WTC11 (cell line): ENCODE results near the gene PIGZ. TPM values are rescaled to one million over a fixed set of nuclear protein-coding genes. Genes with fewer than 3 reads are reported as not detected.
A peak's percentile ranks its signal among the peaks of the same experiment; 100 is the strongest.

Experiments
- CBFB ChIP-seq: sonication (generic); formaldehyde crosslinking; IDR thresholded peaks from 2 replicates; pipeline ENCODE4 v1.8.1; 2022; ENCODE audit warnings: mild to moderate bottlenecking, low read depth, missing genetic modification reagents
- ELF4 ChIP-seq: sonication (generic); formaldehyde crosslinking; IDR thresholded peaks from 2 replicates; pipeline ENCODE4 v1.8.1; 2022; ENCODE audit warnings: low read depth, mild to moderate bottlenecking, moderate library complexity, missing genetic modification reagents
- FOXJ3 ChIP-seq: sonication (generic); formaldehyde crosslinking; IDR thresholded peaks from 2 replicates; pipeline ENCODE4 v1.9.0; 2021; ENCODE audit warnings: missing genetic modification reagents, mild to moderate bottlenecking, borderline replicate concordance
- FOXK1 ChIP-seq: sonication (generic); formaldehyde crosslinking; IDR thresholded peaks from 2 replicates; pipeline ENCODE4 v1.8.0; 2022; ENCODE audit warnings: mild to moderate bottlenecking, moderate library complexity, missing genetic modification reagents
- JUN ChIP-seq: sonication (generic); formaldehyde crosslinking; IDR thresholded peaks from 2 replicates; pipeline ENCODE4 v1.8.0; 2023; ENCODE audit warnings: mild to moderate bottlenecking, missing genetic modification reagents
- KAT7 ChIP-seq: sonication (generic); formaldehyde crosslinking; IDR thresholded peaks from 2 replicates; pipeline ENCODE4 v1.8.1; 2023; ENCODE audit warnings: missing genetic modification reagents, mild to moderate bottlenecking, borderline replicate concordance
- MXD4 ChIP-seq: fragments of 250-450 bp; sonication (Bioruptor Pico); IDR thresholded peaks from 2 replicates; pipeline ENCODE4 v1.8.0; 2021; ENCODE audit warnings: mild to moderate bottlenecking, moderate library complexity, borderline replicate concordance
- NR1H2 ChIP-seq: sonication (generic); formaldehyde crosslinking; IDR thresholded peaks from 2 replicates; pipeline ENCODE4 v1.9.0; 2021; ENCODE audit warnings: mild to moderate bottlenecking, moderate library complexity, missing genetic modification reagents
- RELA ChIP-seq: sonication (generic); formaldehyde crosslinking; IDR thresholded peaks from 2 replicates; pipeline ENCODE4 v1.8.1; 2022; ENCODE audit warnings: missing genetic modification reagents, mild to moderate bottlenecking, borderline replicate concordance
- TP53 ChIP-seq: sonication (generic); formaldehyde crosslinking; IDR thresholded peaks from 2 replicates; pipeline ENCODE4 v1.8.1; 2023; ENCODE audit warnings: mild to moderate bottlenecking, missing genetic modification reagents
- ZNF219 ChIP-seq: sonication (generic); formaldehyde crosslinking; IDR thresholded peaks from 2 replicates; pipeline ENCODE4 v1.8.0; 2023; ENCODE audit warnings: missing genetic modification reagents, mild to moderate bottlenecking, borderline replicate concordance
- ZNF396 ChIP-seq: fragments of 250-450 bp; sonication (Bioruptor Pico); IDR thresholded peaks from 2 replicates; pipeline ENCODE4 v1.8.0; 2021; ENCODE audit warnings: mild to moderate bottlenecking, moderate library complexity, borderline replicate concordance
- ZNF671 ChIP-seq: fragments of 250-450 bp; sonication (Bioruptor Pico); IDR thresholded peaks from 2 replicates; pipeline ENCODE4 v1.8.0; 2021; ENCODE audit warnings: mild to moderate bottlenecking
- total RNA-seq: library from RNA; stranded (reverse); gene quantifications from 3 replicates; pipeline ENCODE4 v1.2.3, GENCODE V29; 2021
- TF ChIP-seq, protein P1 (sequence below): sonication (generic); formaldehyde crosslinking; IDR thresholded peaks from 2 replicates; pipeline ENCODE4 v1.8.0; 2022; ENCODE audit warnings: mild to moderate bottlenecking, missing genetic modification reagents
- TF ChIP-seq, protein P2 (sequence below): fragments of 200-600 bp; IDR thresholded peaks from 2 replicates; pipeline ENCODE4 v1.8.0; 2022; ENCODE audit warnings: antibody characterized with exemption
- TF ChIP-seq, protein P3 (sequence below): sonication (generic); formaldehyde crosslinking; IDR thresholded peaks from 2 replicates; pipeline ENCODE4 v1.8.0; 2023; ENCODE audit warnings: missing genetic modification reagents, mild to moderate bottlenecking, borderline replicate concordance
- TF ChIP-seq, protein P4 (sequence below): sonication (generic); formaldehyde crosslinking; IDR thresholded peaks from 2 replicates; pipeline ENCODE4 v1.8.1; 2023; ENCODE audit warnings: mild to moderate bottlenecking, missing genetic modification reagents
- TF ChIP-seq, protein P5 (sequence below): sonication (generic); formaldehyde crosslinking; conservative IDR thresholded peaks from 2 replicates; pipeline ENCODE4 v1.8.1; 2023; ENCODE audit warnings: mild to moderate bottlenecking, low read depth, missing genetic modification reagents, moderate library complexity
- TF ChIP-seq, protein P6 (sequence below): fragments of 250-450 bp; sonication (Bioruptor Pico); IDR thresholded peaks from 2 replicates; pipeline ENCODE4 v1.9.0; 2021; ENCODE audit warnings: mild to moderate bottlenecking
- TF ChIP-seq, protein P7 (sequence below): sonication (generic); formaldehyde crosslinking; IDR thresholded peaks from 2 replicates; pipeline ENCODE4 v1.8.1; 2022; ENCODE audit warnings: low read depth, mild to moderate bottlenecking, moderate library complexity, missing genetic modification reagents, borderline replicate concordance
- TF ChIP-seq, protein P8 (sequence below): sonication (generic); formaldehyde crosslinking; IDR thresholded peaks from 2 replicates; pipeline ENCODE4 v1.8.0; 2022; ENCODE audit warnings: missing genetic modification reagents

PIGZ gene
- total RNA-seq, 1 experiment from 2014 or later, result 0.37 TPM

DNA sequence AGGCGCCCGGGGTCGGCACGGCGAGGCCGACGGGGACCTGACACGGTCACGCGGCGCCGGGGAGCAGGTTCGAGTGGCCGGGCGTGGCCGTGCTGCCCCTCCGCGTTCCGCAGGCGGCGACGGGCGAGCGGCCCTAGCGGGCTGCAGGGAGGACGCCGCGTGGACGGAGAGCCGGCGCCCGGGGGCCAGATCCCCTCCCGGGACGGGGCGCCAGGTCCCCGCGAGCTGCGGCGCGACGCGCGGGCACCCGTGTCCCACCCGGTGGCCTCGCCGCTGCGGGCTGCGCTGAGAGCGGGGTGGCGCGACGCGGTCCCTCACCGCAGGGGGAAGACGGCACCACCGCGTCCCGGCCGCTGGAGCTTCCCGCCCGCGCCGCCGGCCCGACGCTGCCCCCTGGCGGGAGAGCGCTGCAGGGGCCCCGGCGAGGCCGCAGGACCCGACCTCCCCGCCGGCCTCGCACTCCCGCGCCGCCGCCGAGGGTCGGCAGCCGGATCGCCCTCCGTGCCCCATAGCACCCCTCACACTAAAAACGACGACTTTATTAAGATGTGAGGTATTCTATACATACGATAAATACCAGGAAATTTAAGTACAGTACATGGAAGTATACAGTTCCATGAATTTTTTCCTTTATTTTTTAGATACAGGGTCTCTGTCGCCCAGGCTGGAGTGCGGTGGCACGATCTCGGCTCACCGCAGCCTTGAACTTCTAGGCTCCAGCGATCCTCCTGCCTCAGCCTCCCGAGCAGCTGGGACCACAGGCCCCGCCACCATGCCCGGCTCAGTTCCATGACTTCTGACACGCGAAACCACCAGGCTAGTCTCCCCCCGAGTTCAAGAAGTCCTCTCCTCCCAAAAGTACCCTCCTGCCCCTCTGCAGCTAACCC lies 1.3 kb upstream of the PIGZ start (continued):
- TF ChIP-seq, protein P1, sequence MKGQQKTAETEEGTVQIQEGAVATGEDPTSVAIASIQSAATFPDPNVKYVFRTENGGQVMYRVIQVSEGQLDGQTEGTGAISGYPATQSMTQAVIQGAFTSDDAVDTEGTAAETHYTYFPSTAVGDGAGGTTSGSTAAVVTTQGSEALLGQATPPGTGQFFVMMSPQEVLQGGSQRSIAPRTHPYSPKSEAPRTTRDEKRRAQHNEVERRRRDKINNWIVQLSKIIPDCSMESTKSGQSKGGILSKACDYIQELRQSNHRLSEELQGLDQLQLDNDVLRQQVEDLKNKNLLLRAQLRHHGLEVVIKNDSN (CRISPR knock-in tag), result no peak
- TF ChIP-seq, protein P2, sequence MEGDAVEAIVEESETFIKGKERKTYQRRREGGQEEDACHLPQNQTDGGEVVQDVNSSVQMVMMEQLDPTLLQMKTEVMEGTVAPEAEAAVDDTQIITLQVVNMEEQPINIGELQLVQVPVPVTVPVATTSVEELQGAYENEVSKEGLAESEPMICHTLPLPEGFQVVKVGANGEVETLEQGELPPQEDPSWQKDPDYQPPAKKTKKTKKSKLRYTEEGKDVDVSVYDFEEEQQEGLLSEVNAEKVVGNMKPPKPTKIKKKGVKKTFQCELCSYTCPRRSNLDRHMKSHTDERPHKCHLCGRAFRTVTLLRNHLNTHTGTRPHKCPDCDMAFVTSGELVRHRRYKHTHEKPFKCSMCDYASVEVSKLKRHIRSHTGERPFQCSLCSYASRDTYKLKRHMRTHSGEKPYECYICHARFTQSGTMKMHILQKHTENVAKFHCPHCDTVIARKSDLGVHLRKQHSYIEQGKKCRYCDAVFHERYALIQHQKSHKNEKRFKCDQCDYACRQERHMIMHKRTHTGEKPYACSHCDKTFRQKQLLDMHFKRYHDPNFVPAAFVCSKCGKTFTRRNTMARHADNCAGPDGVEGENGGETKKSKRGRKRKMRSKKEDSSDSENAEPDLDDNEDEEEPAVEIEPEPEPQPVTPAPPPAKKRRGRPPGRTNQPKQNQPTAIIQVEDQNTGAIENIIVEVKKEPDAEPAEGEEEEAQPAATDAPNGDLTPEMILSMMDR, result peak; percentile 84
- TF ChIP-seq RELA (CRISPR knock-in tag), result no peak
- TF ChIP-seq, protein P3, sequence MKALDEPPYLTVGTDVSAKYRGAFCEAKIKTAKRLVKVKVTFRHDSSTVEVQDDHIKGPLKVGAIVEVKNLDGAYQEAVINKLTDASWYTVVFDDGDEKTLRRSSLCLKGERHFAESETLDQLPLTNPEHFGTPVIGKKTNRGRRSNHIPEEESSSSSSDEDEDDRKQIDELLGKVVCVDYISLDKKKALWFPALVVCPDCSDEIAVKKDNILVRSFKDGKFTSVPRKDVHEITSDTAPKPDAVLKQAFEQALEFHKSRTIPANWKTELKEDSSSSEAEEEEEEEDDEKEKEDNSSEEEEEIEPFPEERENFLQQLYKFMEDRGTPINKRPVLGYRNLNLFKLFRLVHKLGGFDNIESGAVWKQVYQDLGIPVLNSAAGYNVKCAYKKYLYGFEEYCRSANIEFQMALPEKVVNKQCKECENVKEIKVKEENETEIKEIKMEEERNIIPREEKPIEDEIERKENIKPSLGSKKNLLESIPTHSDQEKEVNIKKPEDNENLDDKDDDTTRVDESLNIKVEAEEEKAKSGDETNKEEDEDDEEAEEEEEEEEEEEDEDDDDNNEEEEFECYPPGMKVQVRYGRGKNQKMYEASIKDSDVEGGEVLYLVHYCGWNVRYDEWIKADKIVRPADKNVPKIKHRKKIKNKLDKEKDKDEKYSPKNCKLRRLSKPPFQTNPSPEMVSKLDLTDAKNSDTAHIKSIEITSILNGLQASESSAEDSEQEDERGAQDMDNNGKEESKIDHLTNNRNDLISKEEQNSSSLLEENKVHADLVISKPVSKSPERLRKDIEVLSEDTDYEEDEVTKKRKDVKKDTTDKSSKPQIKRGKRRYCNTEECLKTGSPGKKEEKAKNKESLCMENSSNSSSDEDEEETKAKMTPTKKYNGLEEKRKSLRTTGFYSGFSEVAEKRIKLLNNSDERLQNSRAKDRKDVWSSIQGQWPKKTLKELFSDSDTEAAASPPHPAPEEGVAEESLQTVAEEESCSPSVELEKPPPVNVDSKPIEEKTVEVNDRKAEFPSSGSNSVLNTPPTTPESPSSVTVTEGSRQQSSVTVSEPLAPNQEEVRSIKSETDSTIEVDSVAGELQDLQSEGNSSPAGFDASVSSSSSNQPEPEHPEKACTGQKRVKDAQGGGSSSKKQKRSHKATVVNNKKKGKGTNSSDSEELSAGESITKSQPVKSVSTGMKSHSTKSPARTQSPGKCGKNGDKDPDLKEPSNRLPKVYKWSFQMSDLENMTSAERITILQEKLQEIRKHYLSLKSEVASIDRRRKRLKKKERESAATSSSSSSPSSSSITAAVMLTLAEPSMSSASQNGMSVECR (CRISPR knock-in tag), result no peak
- TF ChIP-seq JUN (CRISPR knock-in tag), result no peak
- TF ChIP-seq ELF4 (CRISPR knock-in tag), result no peak
- TF ChIP-seq, protein P4, sequence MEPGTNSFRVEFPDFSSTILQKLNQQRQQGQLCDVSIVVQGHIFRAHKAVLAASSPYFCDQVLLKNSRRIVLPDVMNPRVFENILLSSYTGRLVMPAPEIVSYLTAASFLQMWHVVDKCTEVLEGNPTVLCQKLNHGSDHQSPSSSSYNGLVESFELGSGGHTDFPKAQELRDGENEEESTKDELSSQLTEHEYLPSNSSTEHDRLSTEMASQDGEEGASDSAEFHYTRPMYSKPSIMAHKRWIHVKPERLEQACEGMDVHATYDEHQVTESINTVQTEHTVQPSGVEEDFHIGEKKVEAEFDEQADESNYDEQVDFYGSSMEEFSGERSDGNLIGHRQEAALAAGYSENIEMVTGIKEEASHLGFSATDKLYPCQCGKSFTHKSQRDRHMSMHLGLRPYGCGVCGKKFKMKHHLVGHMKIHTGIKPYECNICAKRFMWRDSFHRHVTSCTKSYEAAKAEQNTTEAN (CRISPR knock-in tag), result no peak
- TF ChIP-seq, protein P5, sequence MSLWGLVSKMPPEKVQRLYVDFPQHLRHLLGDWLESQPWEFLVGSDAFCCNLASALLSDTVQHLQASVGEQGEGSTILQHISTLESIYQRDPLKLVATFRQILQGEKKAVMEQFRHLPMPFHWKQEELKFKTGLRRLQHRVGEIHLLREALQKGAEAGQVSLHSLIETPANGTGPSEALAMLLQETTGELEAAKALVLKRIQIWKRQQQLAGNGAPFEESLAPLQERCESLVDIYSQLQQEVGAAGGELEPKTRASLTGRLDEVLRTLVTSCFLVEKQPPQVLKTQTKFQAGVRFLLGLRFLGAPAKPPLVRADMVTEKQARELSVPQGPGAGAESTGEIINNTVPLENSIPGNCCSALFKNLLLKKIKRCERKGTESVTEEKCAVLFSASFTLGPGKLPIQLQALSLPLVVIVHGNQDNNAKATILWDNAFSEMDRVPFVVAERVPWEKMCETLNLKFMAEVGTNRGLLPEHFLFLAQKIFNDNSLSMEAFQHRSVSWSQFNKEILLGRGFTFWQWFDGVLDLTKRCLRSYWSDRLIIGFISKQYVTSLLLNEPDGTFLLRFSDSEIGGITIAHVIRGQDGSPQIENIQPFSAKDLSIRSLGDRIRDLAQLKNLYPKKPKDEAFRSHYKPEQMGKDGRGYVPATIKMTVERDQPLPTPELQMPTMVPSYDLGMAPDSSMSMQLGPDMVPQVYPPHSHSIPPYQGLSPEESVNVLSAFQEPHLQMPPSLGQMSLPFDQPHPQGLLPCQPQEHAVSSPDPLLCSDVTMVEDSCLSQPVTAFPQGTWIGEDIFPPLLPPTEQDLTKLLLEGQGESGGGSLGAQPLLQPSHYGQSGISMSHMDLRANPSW, result no peak
- TF ChIP-seq, protein P6, sequence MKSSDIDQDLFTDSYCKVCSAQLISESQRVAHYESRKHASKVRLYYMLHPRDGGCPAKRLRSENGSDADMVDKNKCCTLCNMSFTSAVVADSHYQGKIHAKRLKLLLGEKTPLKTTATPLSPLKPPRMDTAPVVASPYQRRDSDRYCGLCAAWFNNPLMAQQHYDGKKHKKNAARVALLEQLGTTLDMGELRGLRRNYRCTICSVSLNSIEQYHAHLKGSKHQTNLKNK (CRISPR knock-in tag), result no peak
- TF ChIP-seq ZNF219 (CRISPR knock-in tag), result no peak
- TF ChIP-seq ZNF671 (CRISPR knock-in tag), result no peak
- no peak for TF ChIP-seq ZNF396
- no peak for TF ChIP-seq NR1H2 (CRISPR knock-in tag)
- no peak for TF ChIP-seq KAT7 (CRISPR knock-in tag)
- 0 out of 2 replicates have a peak, but pooled peaks have one; percentile 41 for TF ChIP-seq FOXK1
- TF ChIP-seq, protein P7, sequence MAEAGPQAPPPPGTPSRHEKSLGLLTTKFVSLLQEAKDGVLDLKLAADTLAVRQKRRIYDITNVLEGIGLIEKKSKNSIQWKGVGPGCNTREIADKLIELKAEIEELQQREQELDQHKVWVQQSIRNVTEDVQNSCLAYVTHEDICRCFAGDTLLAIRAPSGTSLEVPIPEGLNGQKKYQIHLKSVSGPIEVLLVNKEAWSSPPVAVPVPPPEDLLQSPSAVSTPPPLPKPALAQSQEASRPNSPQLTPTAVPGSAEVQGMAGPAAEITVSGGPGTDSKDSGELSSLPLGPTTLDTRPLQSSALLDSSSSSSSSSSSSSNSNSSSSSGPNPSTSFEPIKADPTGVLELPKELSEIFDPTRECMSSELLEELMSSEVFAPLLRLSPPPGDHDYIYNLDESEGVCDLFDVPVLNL (CRISPR knock-in tag), result no peak
- TF ChIP-seq CBFB, result no peak
- TF ChIP-seq, protein P8, sequence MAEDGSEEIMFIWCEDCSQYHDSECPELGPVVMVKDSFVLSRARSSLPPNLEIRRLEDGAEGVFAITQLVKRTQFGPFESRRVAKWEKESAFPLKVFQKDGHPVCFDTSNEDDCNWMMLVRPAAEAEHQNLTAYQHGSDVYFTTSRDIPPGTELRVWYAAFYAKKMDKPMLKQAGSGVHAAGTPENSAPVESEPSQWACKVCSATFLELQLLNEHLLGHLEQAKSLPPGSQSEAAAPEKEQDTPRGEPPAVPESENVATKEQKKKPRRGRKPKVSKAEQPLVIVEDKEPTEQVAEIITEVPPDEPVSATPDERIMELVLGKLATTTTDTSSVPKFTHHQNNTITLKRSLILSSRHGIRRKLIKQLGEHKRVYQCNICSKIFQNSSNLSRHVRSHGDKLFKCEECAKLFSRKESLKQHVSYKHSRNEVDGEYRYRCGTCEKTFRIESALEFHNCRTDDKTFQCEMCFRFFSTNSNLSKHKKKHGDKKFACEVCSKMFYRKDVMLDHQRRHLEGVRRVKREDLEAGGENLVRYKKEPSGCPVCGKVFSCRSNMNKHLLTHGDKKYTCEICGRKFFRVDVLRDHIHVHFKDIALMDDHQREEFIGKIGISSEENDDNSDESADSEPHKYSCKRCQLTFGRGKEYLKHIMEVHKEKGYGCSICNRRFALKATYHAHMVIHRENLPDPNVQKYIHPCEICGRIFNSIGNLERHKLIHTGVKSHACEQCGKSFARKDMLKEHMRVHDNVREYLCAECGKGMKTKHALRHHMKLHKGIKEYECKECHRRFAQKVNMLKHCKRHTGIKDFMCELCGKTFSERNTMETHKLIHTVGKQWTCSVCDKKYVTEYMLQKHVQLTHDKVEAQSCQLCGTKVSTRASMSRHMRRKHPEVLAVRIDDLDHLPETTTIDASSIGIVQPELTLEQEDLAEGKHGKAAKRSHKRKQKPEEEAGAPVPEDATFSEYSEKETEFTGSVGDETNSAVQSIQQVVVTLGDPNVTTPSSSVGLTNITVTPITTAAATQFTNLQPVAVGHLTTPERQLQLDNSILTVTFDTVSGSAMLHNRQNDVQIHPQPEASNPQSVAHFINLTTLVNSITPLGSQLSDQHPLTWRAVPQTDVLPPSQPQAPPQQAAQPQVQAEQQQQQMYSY (CRISPR knock-in tag), result no peak
- TF ChIP-seq TP53 (CRISPR knock-in tag), result no peak
- no peak for TF ChIP-seq MXD4 (CRISPR knock-in tag)
- no peak for TF ChIP-seq FOXJ3 (CRISPR knock-in tag)
